GM12878 (cell line): ENCODE data around the gene BCLAF3.

Experiments used
- CTCF ChIP-seq, 3 experiments: IDR thresholded peaks in 2 of 3; conservative IDR thresholded peaks in 1 of 3; 2 replicates each; pipeline ENCODE4 v1.5.1; 2011; ENCODE audit warnings: low read depth in 3 of 3, low read length in 3 of 3, mild to moderate bottlenecking in 3 of 3, control low read depth in 2 of 3, moderate library complexity in 2 of 3, inconsistent platforms in 1 of 3, mixed read lengths in 1 of 3; ENCODE audit not compliant: control insufficient read depth in 2 of 3, insufficient read depth in 1 of 3; ENCODE audit errors: extremely low read depth in 1 of 3
- EP300 ChIP-seq, 2 experiments: fragments of 150-350 bp in 1 of 2; IDR thresholded peaks; 2 replicates each; pipeline ENCODE4 v1.6.1; 2011 to 2012; ENCODE audit warnings: low read depth in 2 of 2, low read length in 2 of 2, borderline replicate concordance in 1 of 2, improper control_type of control experiment in 1 of 2, inconsistent platforms in 1 of 2; ENCODE audit not compliant: control insufficient read depth in 1 of 2
- FOXM1 ChIP-seq: IDR thresholded peaks from 2 replicates; pipeline ENCODE4 v1.6.1; 2012; ENCODE audit warnings: low read depth, mild to moderate bottlenecking, inconsistent platforms, low read length, moderate library complexity
- HCFC1 ChIP-seq: fragments of 150-350 bp; IDR thresholded peaks from 2 replicates; pipeline ENCODE4 v1.6.1; 2014; ENCODE audit warnings: low read length
- KDM1A ChIP-seq: fragments of 200-600 bp; sonication (generic); IDR thresholded peaks from 2 replicates; pipeline ENCODE4 v1.6.1; 2016; ENCODE audit warnings: borderline replicate concordance
- MAX ChIP-seq: IDR thresholded peaks from 2 replicates; pipeline ENCODE4 v1.6.1; 2012; ENCODE audit warnings: low read depth, low read length, improper control_type of control experiment
- MXI1 ChIP-seq: fragments of 150-350 bp; IDR thresholded peaks from 2 replicates; pipeline ENCODE4 v1.6.1; 2011; ENCODE audit warnings: low read depth, mild to moderate bottlenecking, inconsistent platforms, low read length, improper control_type of control experiment
- PKNOX1 ChIP-seq: fragments of 450-650 bp; IDR thresholded peaks from 2 replicates; pipeline ENCODE4 v1.6.1; 2016; ENCODE audit warnings: mild to moderate bottlenecking
- POLR2A ChIP-seq: IDR thresholded peaks from 2 replicates; pipeline ENCODE4 v1.6.1; 2011; ENCODE audit warnings: low read depth, mild to moderate bottlenecking, low read length
- POLR2AphosphoS2 ChIP-seq: IDR thresholded peaks from 2 replicates; pipeline ENCODE4 v1.6.1; 2011; ENCODE audit warnings: low read depth, mild to moderate bottlenecking, low read length, improper control_type of control experiment, moderate library complexity

- TF ChIP-seq CTCF (IDR thresholded peaks at IDR 0.05 in 2 of 3, conservative IDR thresholded peaks at IDR 0.05 in 1 of 3; ENCODE audit: control insufficient read depth in 2 of 3, extremely low read depth in 1 of 3, insufficient read depth in 1 of 3, low read depth in 3 of 3, low read length in 3 of 3), result no peak
- TF ChIP-seq MAX, result no peak
- no peak for TF ChIP-seq EP300 (IDR thresholded peaks at IDR 0.05; ENCODE audit: borderline replicate concordance in 1 of 2, control insufficient read depth in 1 of 2, low read depth in 2 of 2, low read length in 2 of 2)
- TF ChIP-seq FOXM1, result no peak
- no peak for TF ChIP-seq MXI1
- TF ChIP-seq KDM1A, result no peak
- TF ChIP-seq POLR2AphosphoS2, result no peak
- no peak for TF ChIP-seq HCFC1
- no peak for TF ChIP-seq PKNOX1
- TF ChIP-seq POLR2A, result no peak
These were observed 41.3 kb upstream of the BCLAF3 start for GRCh38 chrX:20032201-20032600.
